DND-41 (cell line): ENCODE data around the gene MTFR2.

Experiments
- ATAC-seq: fragments of 200-7000 bp; cut with Tn5 transposase; 3 replicates; pipeline ENCODE4 v1.9.1; 2021; ENCODE audit warnings: low read depth; ENCODE audit not compliant: insufficient read depth
- DNase-seq: peaks from one replicate; pipeline ENCODE4 v3.0.0-alpha.2; 2020
- H2AFZ ChIP-seq: 2 replicates; pipeline ENCODE4 v1.6.0; 2012; ENCODE audit warnings: low read depth, low read length
- H3K27ac ChIP-seq: 2 replicates; pipeline ENCODE4 v1.5.1; 2012; ENCODE audit warnings: low read length, inconsistent platforms
- H3K27me3 ChIP-seq: fragments of 200-600 bp; sonication (generic); 2 replicates; pipeline ENCODE4 v1.6.0; 2012; ENCODE audit warnings: low read length, mild to moderate bottlenecking, inconsistent platforms; ENCODE audit not compliant: insufficient read depth, poor library complexity
- H3K36me3 ChIP-seq: 2 replicates; pipeline ENCODE4 v1.5.1; 2012; ENCODE audit warnings: low read length, inconsistent platforms; ENCODE audit not compliant: insufficient read depth
- H3K4me1 ChIP-seq: 2 replicates; pipeline ENCODE4 v1.5.1; 2012; ENCODE audit warnings: mild to moderate bottlenecking, low read length; ENCODE audit not compliant: insufficient read depth
- H3K4me2 ChIP-seq: 2 replicates; pipeline ENCODE4 v1.6.0; 2012; ENCODE audit warnings: mild to moderate bottlenecking, moderate library complexity, low read length, inconsistent platforms; ENCODE audit not compliant: insufficient read depth
- H3K4me3 ChIP-seq, 2 experiments: fragments of 200-600 bp in 1 of 2; shearing (Covaris generic) in 1 of 2; 2 replicates each; pipeline ENCODE4 v1.5.1; 2012 to 2016; ENCODE audit warnings: inconsistent platforms in 2 of 2, low read length in 2 of 2, mild to moderate bottlenecking in 2 of 2, low read depth in 1 of 2, moderate library complexity in 1 of 2
- H3K79me2 ChIP-seq: 2 replicates; pipeline ENCODE4 v1.6.0; 2012; ENCODE audit warnings: low read length, inconsistent platforms; ENCODE audit not compliant: insufficient read depth
- H3K9ac ChIP-seq: 2 replicates; pipeline ENCODE4 v1.6.0; 2012; ENCODE audit warnings: low read depth, mild to moderate bottlenecking, inconsistent platforms, low read length, moderate library complexity
- H3K9me3 ChIP-seq: 2 replicates; pipeline ENCODE4 v1.5.1; 2012; ENCODE audit warnings: low read length, moderate library complexity, mild to moderate bottlenecking, inconsistent platforms; ENCODE audit not compliant: insufficient read depth, severe bottlenecking
- H4K20me1 ChIP-seq: 2 replicates; pipeline ENCODE4 v1.6.0; 2012; ENCODE audit warnings: low read length; ENCODE audit not compliant: insufficient read depth
- EZH2 ChIP-seq: IDR thresholded peaks from 3 replicates; pipeline ENCODE4 v1.6.1; 2012; ENCODE audit warnings: borderline replicate concordance, low read depth, mild to moderate bottlenecking, moderate library complexity, low read length, inconsistent platforms; ENCODE audit not compliant: severe bottlenecking
- TF ChIP-seq, protein P1 (sequence below): IDR thresholded peaks from 2 replicates; pipeline ENCODE4 v1.5.1; 2012; ENCODE audit warnings: borderline replicate concordance, low read length, moderate library complexity, mild to moderate bottlenecking; ENCODE audit not compliant: poor library complexity, severe bottlenecking; ENCODE audit errors: extremely low read depth

MTFR2 gene

DNA sequence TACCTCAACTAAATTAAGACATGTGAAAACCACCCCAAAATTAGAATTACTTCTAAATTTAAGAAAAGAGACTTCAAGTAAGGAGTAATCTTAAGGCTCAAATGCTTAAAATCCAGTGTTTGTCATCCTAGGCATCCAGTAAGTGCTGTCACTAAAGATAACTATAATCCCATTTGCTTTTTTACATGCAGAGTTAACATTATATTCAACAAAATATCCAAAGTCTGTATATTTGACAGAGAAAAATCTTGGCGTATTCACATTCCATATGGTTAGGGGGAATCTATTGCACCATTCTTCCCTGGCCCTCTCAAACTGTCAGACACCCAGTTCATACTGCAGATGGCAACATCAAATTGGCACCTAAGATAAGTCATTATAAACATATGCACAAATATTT lies 17.4 kb downstream of the MTFR2 start:
- peaks cover 45% of the 10 kb centered on the region for H3K36me3 ChIP-seq
- no peak for DNase-seq

DNA sequence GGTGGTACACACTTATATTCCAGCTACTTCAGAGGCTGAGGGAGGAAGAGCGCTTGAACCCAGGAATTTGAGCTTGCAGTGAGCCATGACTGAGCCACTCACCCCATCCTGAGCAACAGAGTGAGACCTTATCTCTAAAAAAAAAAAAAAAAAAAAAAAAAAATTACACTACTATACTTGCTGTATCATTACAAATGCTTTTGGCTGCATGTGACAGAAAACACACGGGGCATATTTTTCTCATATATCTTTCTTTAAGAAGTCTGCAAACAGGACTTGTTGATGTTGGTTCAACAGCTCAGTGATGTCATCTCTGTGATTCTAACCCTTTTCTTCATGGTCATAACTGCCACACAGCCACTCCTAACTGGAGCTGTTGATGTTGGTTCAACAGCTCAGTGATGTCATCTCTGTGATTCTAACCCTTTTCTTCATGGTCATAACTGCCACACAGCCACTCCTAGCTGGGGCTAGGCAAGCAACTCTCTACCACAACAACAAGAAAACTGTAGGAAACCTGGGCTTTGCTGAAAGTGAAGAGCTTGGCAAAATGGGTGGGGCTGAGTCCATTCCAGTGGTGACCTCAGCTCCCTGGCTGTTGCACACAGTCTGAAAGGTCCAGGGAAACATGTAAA lies 19.8 kb downstream of the MTFR2 start:
- no peak overlapping the region for H3K9ac ChIP-seq
- DNase-seq (no peak), ATAC-seq (no peak)
- no peak overlapping the region for H3K27ac ChIP-seq
- H3K9me3 ChIP-seq: no peaks in the 10 kb centered on the region
- TF ChIP-seq, protein P1, sequence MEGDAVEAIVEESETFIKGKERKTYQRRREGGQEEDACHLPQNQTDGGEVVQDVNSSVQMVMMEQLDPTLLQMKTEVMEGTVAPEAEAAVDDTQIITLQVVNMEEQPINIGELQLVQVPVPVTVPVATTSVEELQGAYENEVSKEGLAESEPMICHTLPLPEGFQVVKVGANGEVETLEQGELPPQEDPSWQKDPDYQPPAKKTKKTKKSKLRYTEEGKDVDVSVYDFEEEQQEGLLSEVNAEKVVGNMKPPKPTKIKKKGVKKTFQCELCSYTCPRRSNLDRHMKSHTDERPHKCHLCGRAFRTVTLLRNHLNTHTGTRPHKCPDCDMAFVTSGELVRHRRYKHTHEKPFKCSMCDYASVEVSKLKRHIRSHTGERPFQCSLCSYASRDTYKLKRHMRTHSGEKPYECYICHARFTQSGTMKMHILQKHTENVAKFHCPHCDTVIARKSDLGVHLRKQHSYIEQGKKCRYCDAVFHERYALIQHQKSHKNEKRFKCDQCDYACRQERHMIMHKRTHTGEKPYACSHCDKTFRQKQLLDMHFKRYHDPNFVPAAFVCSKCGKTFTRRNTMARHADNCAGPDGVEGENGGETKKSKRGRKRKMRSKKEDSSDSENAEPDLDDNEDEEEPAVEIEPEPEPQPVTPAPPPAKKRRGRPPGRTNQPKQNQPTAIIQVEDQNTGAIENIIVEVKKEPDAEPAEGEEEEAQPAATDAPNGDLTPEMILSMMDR: no peak
- TF ChIP-seq EZH2: no peak
- peaks cover 27% of the 10 kb centered on the region; the same call in 1 of the 2 replicates for H3K36me3 ChIP-seq
- no peak overlapping the region for H2AFZ ChIP-seq
- no peaks in the 10 kb centered on the region for H4K20me1 ChIP-seq
- H3K4me1 ChIP-seq: peaks cover 3% of the 10 kb centered on the region; the same call in 1 of the 2 replicates
- no peak overlapping the region for H3K4me3 ChIP-seq
- no peak overlapping the region for H3K4me2 ChIP-seq
- no peaks in the 10 kb centered on the region for H3K27me3 ChIP-seq
- H3K79me2 ChIP-seq: no peaks in the 10 kb centered on the region

More for the DNA sequence above, 17.4 kb downstream of the MTFR2 start:
- Histone ChIP-seq H3K79me2 (no peaks in the 10 kb centered on the region), H4K20me1 (no peaks in the 10 kb centered on the region), H2AFZ (no peak overlapping the region), H3K9me3 (no peaks in the 10 kb centered on the region), H3K4me3 (no peak overlapping the region), H3K4me1 (no peaks in the 10 kb centered on the region), H3K9ac (no peak overlapping the region), H3K27me3 (no peaks in the 10 kb centered on the region), H3K27ac (no peak overlapping the region), H3K4me2 (no peak overlapping the region)
- TF ChIP-seq, protein P1: no peak
- TF ChIP-seq EZH2: no peak
- ATAC-seq: no peak

DNA sequence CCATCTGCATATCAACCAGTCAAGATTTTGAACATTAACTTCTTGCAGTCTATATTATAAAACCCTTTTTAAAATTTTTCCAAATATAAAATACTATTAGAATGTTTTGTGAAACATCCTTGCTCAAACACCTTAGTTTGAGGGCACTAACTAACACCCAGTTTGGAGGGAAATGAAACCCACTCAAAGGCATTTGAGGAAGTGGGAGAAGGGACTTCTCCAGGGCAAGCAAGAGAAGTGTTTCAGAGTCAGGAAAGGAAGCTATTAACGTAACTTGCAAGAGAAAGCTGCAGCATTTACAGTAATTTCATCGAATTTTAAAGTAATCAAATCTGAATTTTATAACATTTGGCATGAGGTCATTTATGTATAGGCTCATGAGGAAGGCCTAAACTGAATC lies 21.3 kb downstream of the MTFR2 start:
- no peaks in the 10 kb centered on the region for H3K79me2 ChIP-seq
- no peaks in the 10 kb centered on the region for H3K9me3 ChIP-seq
- H3K4me1 ChIP-seq: peaks cover 3% of the 10 kb centered on the region; the same call in 1 of the 2 replicates
- H4K20me1 ChIP-seq: no peaks in the 10 kb centered on the region
- H3K9ac ChIP-seq: no peak overlapping the region
- H3K27me3 ChIP-seq: no peaks in the 10 kb centered on the region
- H3K36me3 ChIP-seq: peaks cover 18% of the 10 kb centered on the region; the same call in 1 of the 2 replicates
- no peak for ATAC-seq
- no peak for TF ChIP-seq EZH2
- TF ChIP-seq, protein P1: no peak
- no peak overlapping the region for H3K4me2 ChIP-seq
- no peak overlapping the region for H3K4me3 ChIP-seq
- H3K27ac ChIP-seq: no peak overlapping the region
- DNase-seq: no peak
- H2AFZ ChIP-seq: no peak overlapping the region
